OCI-LY3 (cell line): ENCODE measurements around the gene MAPK12.

ENCODE experiments used
- H2AFZ ChIP-seq: fragments of 200-600, 300-600 bp; shearing (Covaris generic); 2 replicates; pipeline ENCODE4 v1.6.0; 2014; ENCODE audit warnings: antibody characterized with exemption, low read depth, low read length
- H3K27ac ChIP-seq: fragments of 200-600, 300-600 bp; sonication (generic); 2 replicates; pipeline ENCODE4 v1.5.1; 2014; ENCODE audit warnings: mild to moderate bottlenecking, low read length, moderate library complexity, mixed read lengths
- H3K27me3 ChIP-seq: fragments of 200-600, 300-600 bp; sonication (generic); 2 replicates; pipeline ENCODE4 v1.6.1; 2014; ENCODE audit warnings: low read depth, low read length, mixed read lengths
- H3K36me3 ChIP-seq: fragments of 200-600, 300-600 bp; sonication (generic); replicated peaks from 2 replicates; pipeline ENCODE3; 2014; ENCODE audit warnings: low read depth, low read length, mixed read lengths
- H3K4me1 ChIP-seq: fragments of 300-600, 200-600 bp; sonication (generic); 2 replicates; pipeline ENCODE4 v1.6.1; 2014; ENCODE audit warnings: low read length, mixed read lengths
- H3K4me2 ChIP-seq: fragments of 200-600, 300-600 bp; sonication (generic); 2 replicates; pipeline ENCODE4 v1.6.1; 2014; ENCODE audit warnings: low read length, mixed read lengths
- H3K4me3 ChIP-seq: fragments of 300-600, 200-600 bp; sonication (generic); 2 replicates; pipeline ENCODE4 v1.5.1; 2014; ENCODE audit warnings: antibody characterized with exemption, mild to moderate bottlenecking, low read length, moderate library complexity
- H3K79me2 ChIP-seq: fragments of 300-600, 200-600 bp; shearing (Covaris generic); 2 replicates; pipeline ENCODE4 v1.6.1; 2014; ENCODE audit warnings: mild to moderate bottlenecking, low read length, mixed read lengths
- H3K9ac ChIP-seq: fragments of 300-600, 200-600 bp; shearing (Covaris generic); 2 replicates; pipeline ENCODE4 v1.6.0; 2014; ENCODE audit warnings: mild to moderate bottlenecking, low read length, moderate library complexity
- H3K9me3 ChIP-seq: fragments of 200-600, 300-600 bp; shearing (Covaris generic); 2 replicates; pipeline ENCODE4 v1.6.1; 2014; ENCODE audit warnings: low read length, mixed read lengths; ENCODE audit not compliant: insufficient read depth
- H4K20me1 ChIP-seq: fragments of 200-600, 300-600 bp; sonication (generic); 2 replicates; pipeline ENCODE4 v1.6.1; 2016; ENCODE audit warnings: low read length, mixed read lengths; ENCODE audit not compliant: insufficient read depth
- EZH2phosphoT487 ChIP-seq: fragments of 200-600 bp; shearing (Covaris generic); IDR thresholded peaks from 2 replicates; pipeline ENCODE4 v1.6.1; 2018; ENCODE audit warnings: antibody characterized with exemption, mixed run types, low read depth
- TF ChIP-seq, protein P1 (sequence below): fragments of 200-600, 300-600 bp; sonication (generic); IDR thresholded peaks from 2 replicates; pipeline ENCODE4 v1.5.1; 2014; ENCODE audit warnings: antibody characterized with exemption, low read length, low read depth

MAPK12 gene

DNA sequence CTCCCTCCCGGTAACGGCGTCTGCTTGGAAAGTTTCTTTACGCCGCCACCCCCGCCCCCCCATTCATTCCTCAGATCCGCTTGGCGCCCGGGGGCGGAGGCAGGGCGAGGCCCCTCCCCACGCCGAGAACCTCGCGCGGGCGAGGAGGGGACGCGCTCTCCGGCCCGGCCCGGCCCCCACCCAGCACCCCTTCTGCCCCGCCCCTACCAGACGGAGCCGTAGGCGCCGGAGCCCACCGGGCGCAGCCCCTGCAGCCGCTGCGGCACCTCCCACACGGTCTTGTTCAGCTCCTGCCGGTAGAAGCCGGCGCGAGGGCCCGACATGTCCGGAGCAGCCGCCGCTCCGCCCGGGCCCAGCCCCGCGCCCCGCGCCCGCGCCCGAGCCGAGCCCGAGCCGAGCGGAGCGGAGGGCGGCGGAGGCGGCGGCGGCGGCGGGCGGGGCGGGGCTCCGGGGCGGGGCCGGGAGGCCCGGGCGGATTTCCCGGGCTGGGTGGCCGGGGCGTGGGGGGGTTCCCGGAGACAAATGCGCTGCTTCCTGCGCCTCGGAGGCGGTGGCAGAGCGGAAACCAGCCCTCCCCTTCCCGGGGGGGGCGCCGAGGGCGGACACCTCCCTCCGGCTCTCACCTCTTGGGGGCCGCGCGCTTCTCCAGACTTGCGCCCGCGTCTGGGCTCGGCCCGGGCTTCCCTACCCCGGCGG lies 8.6 kb upstream of the MAPK12 start, which contains the start of gene MAPK11:
TSS of gene MAPK11 (minus strand) at position 411 of the 696 bp plus-strand sequence. CDS start at position 323, 88 bp downstream.
- H3K27ac ChIP-seq: peak within 1 kb of the TSS; percentile 56
- H3K9ac ChIP-seq: peak within 1 kb of the TSS; percentile 86
- peak within 1 kb of the TSS; percentile 70; the same call in 1 of the 2 replicates for H2AFZ ChIP-seq
- H3K79me2 ChIP-seq: no peaks in the 10 kb centered on the region
- no peak for TF ChIP-seq EZH2phosphoT487
- TF ChIP-seq, protein P1, sequence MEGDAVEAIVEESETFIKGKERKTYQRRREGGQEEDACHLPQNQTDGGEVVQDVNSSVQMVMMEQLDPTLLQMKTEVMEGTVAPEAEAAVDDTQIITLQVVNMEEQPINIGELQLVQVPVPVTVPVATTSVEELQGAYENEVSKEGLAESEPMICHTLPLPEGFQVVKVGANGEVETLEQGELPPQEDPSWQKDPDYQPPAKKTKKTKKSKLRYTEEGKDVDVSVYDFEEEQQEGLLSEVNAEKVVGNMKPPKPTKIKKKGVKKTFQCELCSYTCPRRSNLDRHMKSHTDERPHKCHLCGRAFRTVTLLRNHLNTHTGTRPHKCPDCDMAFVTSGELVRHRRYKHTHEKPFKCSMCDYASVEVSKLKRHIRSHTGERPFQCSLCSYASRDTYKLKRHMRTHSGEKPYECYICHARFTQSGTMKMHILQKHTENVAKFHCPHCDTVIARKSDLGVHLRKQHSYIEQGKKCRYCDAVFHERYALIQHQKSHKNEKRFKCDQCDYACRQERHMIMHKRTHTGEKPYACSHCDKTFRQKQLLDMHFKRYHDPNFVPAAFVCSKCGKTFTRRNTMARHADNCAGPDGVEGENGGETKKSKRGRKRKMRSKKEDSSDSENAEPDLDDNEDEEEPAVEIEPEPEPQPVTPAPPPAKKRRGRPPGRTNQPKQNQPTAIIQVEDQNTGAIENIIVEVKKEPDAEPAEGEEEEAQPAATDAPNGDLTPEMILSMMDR: no peak
- no peaks in the 10 kb centered on the region for H3K27me3 ChIP-seq
- H4K20me1 ChIP-seq: no peaks in the 10 kb centered on the region
- H3K36me3 ChIP-seq: peaks cover 2% of the 10 kb centered on the region
- peak within 1 kb of the TSS; percentile 98 for H3K4me2 ChIP-seq
- peak within 1 kb of the TSS; percentile 99 for H3K4me3 ChIP-seq
- H3K4me1 ChIP-seq: peaks cover 13% of the 10 kb centered on the region
- no peaks in the 10 kb centered on the region for H3K9me3 ChIP-seq

DNA sequence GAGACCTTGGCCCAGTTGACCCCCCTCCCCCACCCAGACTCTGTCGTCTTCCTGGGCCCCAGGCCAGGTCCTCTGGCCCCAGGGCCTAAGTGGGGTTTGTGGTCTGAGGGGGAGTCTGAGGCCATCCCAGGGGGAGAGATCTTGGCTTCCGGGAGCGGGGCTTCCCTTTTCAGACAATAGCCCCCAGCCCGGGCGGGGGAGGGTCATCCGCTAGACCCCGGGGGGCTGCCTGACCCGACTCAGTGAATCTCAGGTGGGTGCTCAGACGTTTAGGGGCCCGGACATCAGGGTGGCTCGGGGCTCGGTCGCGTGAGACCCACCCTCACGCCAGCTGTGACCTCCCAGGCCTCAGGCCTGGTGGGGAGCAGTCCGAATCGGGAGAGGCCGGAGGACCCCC lies 8.1 kb upstream of the MAPK12 start:
- Histone ChIP-seq H3K9ac (peak overlapping the region; percentile 82), H3K27ac (peak overlapping the region; percentile 42), H3K9me3 (no peaks in the 10 kb centered on the region), H2AFZ (no peak overlapping the region), H4K20me1 (no peaks in the 10 kb centered on the region), H3K36me3 (no peaks in the 10 kb centered on the region), H3K4me3 (peak overlapping the region; percentile 99), H3K27me3 (no peaks in the 10 kb centered on the region), H3K4me1 (peaks cover 15% of the 10 kb centered on the region), H3K79me2 (no peaks in the 10 kb centered on the region), H3K4me2 (peak overlapping the region; percentile 90)
- no peak for TF ChIP-seq EZH2phosphoT487
- TF ChIP-seq, protein P1: no peak

DNA sequence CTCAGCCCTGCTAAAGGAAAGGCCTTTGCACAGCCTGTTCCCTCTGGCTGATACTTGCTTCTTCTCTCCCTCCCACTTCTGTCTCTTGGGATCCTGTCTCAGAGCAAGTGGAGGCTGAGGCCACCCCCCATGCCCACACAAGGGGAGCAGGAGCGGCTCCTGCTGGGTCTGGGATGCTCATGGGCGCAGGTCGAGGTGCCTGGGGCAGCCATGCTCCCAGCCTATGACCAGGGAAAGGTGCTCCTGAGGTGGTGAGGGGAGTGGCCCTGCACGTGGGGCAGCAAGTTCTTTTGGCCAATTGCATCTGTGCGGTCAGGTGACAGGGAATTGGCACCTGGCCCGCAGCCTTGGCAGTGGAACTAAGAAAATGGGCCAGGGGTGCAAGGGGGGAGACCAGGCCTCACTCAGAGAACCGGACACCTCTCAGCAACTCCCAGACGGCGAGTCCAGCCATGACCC lies 7.2 kb upstream of the MAPK12 start:
- no peak overlapping the region for H3K27ac ChIP-seq
- no peak overlapping the region for H3K9ac ChIP-seq
- H3K27me3 ChIP-seq: no peaks in the 10 kb centered on the region
- peak overlapping the region; percentile 90; the same call in 1 of the 2 replicates for H3K4me2 ChIP-seq
- no peaks in the 10 kb centered on the region for H3K36me3 ChIP-seq
- H2AFZ ChIP-seq: no peak overlapping the region
- no peaks in the 10 kb centered on the region for H3K9me3 ChIP-seq
- TF ChIP-seq, protein P1: no peak
- no peak for TF ChIP-seq EZH2phosphoT487
- no peaks in the 10 kb centered on the region for H3K79me2 ChIP-seq
- no peak overlapping the region for H3K4me3 ChIP-seq
- H4K20me1 ChIP-seq: no peaks in the 10 kb centered on the region
- H3K4me1 ChIP-seq: peaks cover 19% of the 10 kb centered on the region

DNA sequence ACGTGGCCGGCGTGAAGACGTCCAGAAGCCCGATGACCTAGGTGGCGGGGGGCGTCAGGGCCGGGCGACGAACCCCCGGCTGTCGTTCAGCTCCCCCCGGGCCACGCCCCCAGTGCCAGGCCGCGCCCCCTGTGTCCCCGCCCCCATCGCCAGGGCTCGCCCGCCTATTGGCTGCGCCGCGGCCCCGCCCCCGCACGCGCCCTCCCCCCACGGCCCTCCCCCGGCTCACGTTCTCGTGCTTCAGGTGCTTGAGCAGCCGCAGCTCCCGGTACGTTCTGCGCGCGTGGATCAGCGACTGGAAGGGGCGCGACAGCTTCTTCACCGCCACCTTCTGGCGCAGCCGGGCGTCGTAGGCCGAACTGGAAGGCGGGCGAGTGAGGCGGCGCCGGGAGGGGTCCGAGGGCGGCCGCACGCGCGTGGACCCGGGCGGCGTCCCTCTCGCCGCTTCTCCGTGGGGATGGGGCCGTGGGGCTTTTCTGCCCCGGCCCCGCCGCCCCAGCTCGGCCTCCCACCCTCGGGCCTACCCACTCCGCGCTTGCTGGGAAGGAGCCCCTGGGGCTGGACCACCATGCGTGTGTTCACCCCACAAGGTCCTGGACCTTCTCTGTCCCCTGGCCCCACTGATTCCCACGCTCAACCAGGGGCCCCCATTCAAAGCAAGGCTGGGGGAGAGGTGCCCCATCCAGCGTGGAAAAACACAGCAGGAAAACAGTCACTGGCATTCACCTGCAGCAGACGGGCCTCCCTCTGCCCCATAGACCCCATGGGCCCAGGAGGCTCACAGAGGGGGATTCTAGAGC lies 6.3 kb upstream of the MAPK12 start:
- TF ChIP-seq, protein P1: no peak
- TF ChIP-seq EZH2phosphoT487: no peak
- Histone ChIP-seq H3K36me3 (no peaks in the 10 kb centered on the region), H3K4me3 (no peak overlapping the region), H4K20me1 (no peaks in the 10 kb centered on the region), H3K79me2 (no peaks in the 10 kb centered on the region), H3K4me2 (no peak overlapping the region), H2AFZ (no peak overlapping the region), H3K27ac (no peak overlapping the region), H3K27me3 (no peaks in the 10 kb centered on the region), H3K4me1 (peaks cover 21% of the 10 kb centered on the region), H3K9ac (no peak overlapping the region), H3K9me3 (no peaks in the 10 kb centered on the region)
